Measurements from ENCODE around the gene YES1.

DNA sequence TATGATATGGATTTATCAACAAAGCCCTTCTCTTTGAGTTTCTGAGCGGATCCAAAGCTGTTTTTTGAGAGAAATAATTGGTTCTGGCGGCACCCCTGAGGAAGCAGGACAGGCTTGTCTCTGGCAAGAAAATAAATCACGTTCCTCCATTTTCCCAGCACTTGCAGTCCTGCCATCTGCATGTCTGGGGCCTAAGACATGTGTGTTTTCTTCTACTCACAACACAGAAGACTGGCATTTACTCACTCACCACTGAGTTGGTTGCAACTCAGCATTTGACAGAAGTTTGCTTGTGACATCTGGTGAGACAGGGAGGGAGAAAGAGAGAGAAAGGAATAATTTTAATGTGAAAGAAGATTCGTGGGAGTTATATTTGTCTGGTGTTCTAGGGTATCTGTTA lies 37.0 kb upstream of the YES1 start:
- TF ChIP-seq, protein P1, sequence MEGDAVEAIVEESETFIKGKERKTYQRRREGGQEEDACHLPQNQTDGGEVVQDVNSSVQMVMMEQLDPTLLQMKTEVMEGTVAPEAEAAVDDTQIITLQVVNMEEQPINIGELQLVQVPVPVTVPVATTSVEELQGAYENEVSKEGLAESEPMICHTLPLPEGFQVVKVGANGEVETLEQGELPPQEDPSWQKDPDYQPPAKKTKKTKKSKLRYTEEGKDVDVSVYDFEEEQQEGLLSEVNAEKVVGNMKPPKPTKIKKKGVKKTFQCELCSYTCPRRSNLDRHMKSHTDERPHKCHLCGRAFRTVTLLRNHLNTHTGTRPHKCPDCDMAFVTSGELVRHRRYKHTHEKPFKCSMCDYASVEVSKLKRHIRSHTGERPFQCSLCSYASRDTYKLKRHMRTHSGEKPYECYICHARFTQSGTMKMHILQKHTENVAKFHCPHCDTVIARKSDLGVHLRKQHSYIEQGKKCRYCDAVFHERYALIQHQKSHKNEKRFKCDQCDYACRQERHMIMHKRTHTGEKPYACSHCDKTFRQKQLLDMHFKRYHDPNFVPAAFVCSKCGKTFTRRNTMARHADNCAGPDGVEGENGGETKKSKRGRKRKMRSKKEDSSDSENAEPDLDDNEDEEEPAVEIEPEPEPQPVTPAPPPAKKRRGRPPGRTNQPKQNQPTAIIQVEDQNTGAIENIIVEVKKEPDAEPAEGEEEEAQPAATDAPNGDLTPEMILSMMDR (IDR thresholded peaks at IDR 0.05; ENCODE audit: low read depth, low read length, missing input control), result no peak
- TF ChIP-seq HNF4A (conservative IDR thresholded peaks at IDR 0.05), result no peak
- TF ChIP-seq, protein P2, sequence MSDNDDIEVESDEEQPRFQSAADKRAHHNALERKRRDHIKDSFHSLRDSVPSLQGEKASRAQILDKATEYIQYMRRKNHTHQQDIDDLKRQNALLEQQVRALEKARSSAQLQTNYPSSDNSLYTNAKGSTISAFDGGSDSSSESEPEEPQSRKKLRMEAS (IDR thresholded peaks at IDR 0.05), result no peak
- TF ChIP-seq, protein P3, sequence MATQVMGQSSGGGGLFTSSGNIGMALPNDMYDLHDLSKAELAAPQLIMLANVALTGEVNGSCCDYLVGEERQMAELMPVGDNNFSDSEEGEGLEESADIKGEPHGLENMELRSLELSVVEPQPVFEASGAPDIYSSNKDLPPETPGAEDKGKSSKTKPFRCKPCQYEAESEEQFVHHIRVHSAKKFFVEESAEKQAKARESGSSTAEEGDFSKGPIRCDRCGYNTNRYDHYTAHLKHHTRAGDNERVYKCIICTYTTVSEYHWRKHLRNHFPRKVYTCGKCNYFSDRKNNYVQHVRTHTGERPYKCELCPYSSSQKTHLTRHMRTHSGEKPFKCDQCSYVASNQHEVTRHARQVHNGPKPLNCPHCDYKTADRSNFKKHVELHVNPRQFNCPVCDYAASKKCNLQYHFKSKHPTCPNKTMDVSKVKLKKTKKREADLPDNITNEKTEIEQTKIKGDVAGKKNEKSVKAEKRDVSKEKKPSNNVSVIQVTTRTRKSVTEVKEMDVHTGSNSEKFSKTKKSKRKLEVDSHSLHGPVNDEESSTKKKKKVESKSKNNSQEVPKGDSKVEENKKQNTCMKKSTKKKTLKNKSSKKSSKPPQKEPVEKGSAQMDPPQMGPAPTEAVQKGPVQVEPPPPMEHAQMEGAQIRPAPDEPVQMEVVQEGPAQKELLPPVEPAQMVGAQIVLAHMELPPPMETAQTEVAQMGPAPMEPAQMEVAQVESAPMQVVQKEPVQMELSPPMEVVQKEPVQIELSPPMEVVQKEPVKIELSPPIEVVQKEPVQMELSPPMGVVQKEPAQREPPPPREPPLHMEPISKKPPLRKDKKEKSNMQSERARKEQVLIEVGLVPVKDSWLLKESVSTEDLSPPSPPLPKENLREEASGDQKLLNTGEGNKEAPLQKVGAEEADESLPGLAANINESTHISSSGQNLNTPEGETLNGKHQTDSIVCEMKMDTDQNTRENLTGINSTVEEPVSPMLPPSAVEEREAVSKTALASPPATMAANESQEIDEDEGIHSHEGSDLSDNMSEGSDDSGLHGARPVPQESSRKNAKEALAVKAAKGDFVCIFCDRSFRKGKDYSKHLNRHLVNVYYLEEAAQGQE (IDR thresholded peaks at IDR 0.05), result no peak

All from liver (tissue), 3 donors.